Hindlimb muscle (tissue), 1 donor: Measurements from ENCODE around the gene OGFRL1. TPM values are rescaled to one million over a fixed set of nuclear protein-coding genes. Genes with fewer than 3 reads are reported as not detected.
"Not testable (repeated sequence)": the region's sequence is repeated elsewhere in the genome, so short reads cannot be mapped to it uniquely, and the experiment has no call there.

Experiments
- DNase-seq: peaks from one replicate; pipeline ENCODE4 v3.0.0-alpha.2; 2013
- polyA plus RNA-seq: library from polyadenylated mRNA; unstranded; fragments of 120-200 nt; gene quantifications from one replicate; pipeline ENCODE4 v1.2.1, GENCODE V29; 2013; ENCODE audit not compliant: insufficient read length

The OGFRL1 gene
- polyA plus RNA-seq, result 9.8 TPM

- peak; percentile 75 for DNase-seq
Measured at GRCh38 chr6:71288228-71289038, at the start of gene OGFRL1. Gene OGFRL1, plus strand, starts transcription at chr6:71288811. Its CDS starts 126 bp downstream, at chr6:71288937.

- DNase-seq, result no peak
Measured at GRCh38 chr6:71239694-71240093, 48.9 kb upstream of the OGFRL1 start.

- DNase-seq, result no peak
Measured at GRCh38 chr6:71245265-71246049, 43.2 kb upstream of the OGFRL1 start.

GRCh38 chr6:71246596-71246995, 42.0 kb upstream of the OGFRL1 start:
- DNase-seq, result no peak

GRCh38 chr6:71248306-71248765, 40.3 kb upstream of the OGFRL1 start:
- peak; percentile 23 for DNase-seq

- no peak for DNase-seq
Measured at GRCh38 chr6:71248878-71249544, 39.6 kb upstream of the OGFRL1 start.

GRCh38 chr6:71250099-71250602, 38.5 kb upstream of the OGFRL1 start:
- peak; percentile 29 for DNase-seq

GRCh38 chr6:71252410-71252809, 36.2 kb upstream of the OGFRL1 start:
- DNase-seq, result no peak

GRCh38 chr6:71252960-71253359, 35.7 kb upstream of the OGFRL1 start:
- no peak for DNase-seq

GRCh38 chr6:71254323-71254722, 34.3 kb upstream of the OGFRL1 start:
- no peak for DNase-seq

- no peak for DNase-seq
Measured at GRCh38 chr6:71258078-71258866, 30.3 kb upstream of the OGFRL1 start.

- no peak for DNase-seq
Measured at GRCh38 chr6:71259888-71260604, 28.6 kb upstream of the OGFRL1 start.

GRCh38 chr6:71262914-71263313, 25.7 kb upstream of the OGFRL1 start:
- no peak for DNase-seq

- not testable (repeated sequence) for DNase-seq
Measured at GRCh38 chr6:71266392-71266791, 22.2 kb upstream of the OGFRL1 start.

- no peak for DNase-seq
Measured at GRCh38 chr6:71268735-71269437, 19.7 kb upstream of the OGFRL1 start.

GRCh38 chr6:71277926-71278600, 10.5 kb upstream of the OGFRL1 start:
- DNase-seq, result no peak

- DNase-seq, result no peak
Measured at GRCh38 chr6:71279321-71279720, 9.3 kb upstream of the OGFRL1 start.

- DNase-seq, result no peak
Measured at GRCh38 chr6:71279740-71280139, 8.9 kb upstream of the OGFRL1 start.

- no peak for DNase-seq
Measured at GRCh38 chr6:71280701-71281100, 7.9 kb upstream of the OGFRL1 start.

GRCh38 chr6:71284785-71285184, 3.8 kb upstream of the OGFRL1 start:
- no peak for DNase-seq
